D721Med (cell line): ENCODE measurements around the gene PHACTR2.
"Not testable (repeated sequence)": the region's sequence is repeated elsewhere in the genome, so short reads cannot be mapped to it uniquely, and the experiment has no call there.

ENCODE experiments used
- DNase-seq: peaks from one replicate; pipeline ENCODE4 v3.0.0; 2011; ENCODE audit warnings: low spot score; ENCODE audit not compliant: insufficient read length
- FAIRE-seq: peaks from 2 replicates; lab custom pipeline; 2011; peaks lifted over from hg19 to GRCh38; lab: Jason Lieb, UNC
- TF ChIP-seq, protein P1 (sequence below): IDR thresholded peaks from 2 replicates; pipeline ENCODE4 v1.5.1; 2012; ENCODE audit warnings: mild to moderate bottlenecking, control low read depth; ENCODE audit not compliant: insufficient read depth; ENCODE audit errors: missing control alignments

The PHACTR2 gene

DNA sequence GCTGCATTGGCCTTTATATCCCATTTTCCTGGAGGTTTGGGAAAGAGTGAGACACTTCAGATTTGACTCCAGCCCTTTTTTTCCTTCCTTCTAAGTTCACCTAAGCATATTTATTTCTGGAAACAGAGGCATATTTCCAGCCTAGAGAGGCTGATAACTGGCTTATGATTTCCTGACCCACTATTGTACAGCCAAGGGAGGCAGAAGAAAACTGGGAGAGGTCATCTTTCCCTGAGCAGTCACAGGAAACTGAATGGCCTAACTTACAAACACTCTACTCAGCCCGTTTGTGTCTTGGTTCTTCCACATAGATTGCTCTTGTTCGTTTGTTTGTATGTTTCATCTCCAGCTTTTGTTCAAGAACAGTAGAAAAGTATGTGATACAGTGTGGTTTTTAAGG, 101.2 kb downstream of the PHACTR2 start:
- TF ChIP-seq, protein P1, sequence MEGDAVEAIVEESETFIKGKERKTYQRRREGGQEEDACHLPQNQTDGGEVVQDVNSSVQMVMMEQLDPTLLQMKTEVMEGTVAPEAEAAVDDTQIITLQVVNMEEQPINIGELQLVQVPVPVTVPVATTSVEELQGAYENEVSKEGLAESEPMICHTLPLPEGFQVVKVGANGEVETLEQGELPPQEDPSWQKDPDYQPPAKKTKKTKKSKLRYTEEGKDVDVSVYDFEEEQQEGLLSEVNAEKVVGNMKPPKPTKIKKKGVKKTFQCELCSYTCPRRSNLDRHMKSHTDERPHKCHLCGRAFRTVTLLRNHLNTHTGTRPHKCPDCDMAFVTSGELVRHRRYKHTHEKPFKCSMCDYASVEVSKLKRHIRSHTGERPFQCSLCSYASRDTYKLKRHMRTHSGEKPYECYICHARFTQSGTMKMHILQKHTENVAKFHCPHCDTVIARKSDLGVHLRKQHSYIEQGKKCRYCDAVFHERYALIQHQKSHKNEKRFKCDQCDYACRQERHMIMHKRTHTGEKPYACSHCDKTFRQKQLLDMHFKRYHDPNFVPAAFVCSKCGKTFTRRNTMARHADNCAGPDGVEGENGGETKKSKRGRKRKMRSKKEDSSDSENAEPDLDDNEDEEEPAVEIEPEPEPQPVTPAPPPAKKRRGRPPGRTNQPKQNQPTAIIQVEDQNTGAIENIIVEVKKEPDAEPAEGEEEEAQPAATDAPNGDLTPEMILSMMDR = no peak
- FAIRE-seq = no peak

DNA sequence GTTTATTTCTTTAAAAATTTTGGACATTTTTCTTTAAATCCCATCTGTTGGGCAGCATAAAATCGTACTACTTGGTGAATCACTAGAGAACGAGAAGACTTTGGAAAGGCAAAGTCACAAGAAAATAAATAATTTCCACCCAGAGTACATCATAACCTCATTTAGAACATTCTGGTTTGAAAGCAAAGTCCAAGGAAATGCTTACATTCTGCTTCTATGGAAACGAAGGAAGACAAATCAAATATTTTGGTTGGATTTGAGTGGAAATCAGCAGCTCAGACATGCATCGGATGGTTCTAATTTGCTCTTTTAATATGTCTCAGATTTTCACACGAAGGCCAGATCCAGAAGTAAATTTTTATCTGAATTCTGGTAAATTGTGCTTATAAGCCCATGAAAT, 104.7 kb downstream of the PHACTR2 start:
- FAIRE-seq (no peak), DNase-seq (no peak)
- TF ChIP-seq, protein P1 = no peak

More for the DNA sequence above, 101.2 kb downstream of the PHACTR2 start:
- DNase-seq = no peak

DNA sequence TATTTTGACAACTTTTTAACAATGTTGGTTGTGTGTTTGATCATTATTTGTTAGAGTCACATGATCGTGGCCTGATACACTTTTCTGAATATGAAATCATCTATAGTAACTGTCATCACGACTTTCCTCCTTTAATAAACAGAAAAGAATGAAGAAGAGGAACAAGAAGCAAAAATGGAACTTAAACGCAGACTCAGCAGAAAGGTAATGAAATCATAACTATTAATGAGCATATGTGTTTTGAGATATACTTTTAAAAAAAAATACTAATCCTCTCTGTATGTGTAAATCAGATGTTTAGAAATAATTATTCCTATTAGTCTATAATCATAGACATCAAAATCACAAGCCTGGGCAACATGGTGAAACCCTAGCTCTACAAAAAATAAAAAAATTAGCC, 105.3 kb downstream of the PHACTR2 start:
- DNase-seq = no peak
- TF ChIP-seq, protein P1 = no peak
- FAIRE-seq = no peak

DNA sequence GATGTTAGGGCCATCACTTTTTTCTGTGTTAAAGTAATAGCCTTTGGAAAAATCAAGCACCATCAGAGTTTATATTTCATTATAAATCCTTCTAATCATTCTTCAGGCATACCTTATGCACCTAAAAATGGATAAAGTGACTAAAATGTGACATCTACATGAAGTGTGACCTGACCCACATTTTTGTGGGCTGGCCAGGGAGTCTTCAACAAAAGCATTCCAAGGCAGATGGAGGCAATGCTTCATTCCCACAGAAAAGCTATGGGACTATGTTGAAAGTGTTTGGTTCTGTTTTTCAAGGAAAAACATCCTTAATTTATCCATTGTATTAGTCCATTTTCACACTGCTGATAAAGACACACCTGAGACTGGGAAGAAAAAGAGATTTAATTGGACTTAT, 106.6 kb downstream of the PHACTR2 start:
- no peak for DNase-seq
- TF ChIP-seq, protein P1 = no peak
- no peak for FAIRE-seq

DNA sequence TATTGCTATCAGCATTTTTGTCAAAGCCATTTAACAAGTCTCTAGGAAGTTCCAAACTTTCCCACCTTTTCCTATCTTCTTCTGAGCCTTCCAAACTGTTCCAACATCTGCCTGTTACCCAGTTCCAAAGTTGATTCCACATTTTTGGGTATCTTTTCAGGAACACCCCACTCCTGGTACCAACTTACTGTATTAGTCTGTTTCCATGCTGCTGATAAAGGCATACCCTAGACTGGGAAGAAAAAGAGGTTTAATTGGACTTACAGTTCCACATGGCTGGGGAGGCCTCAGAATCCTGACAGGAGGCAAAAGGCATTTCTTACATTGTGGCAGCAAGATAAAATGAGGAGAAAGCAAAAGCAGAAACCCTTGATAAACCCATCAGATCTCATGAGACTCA, 108.6 kb downstream of the PHACTR2 start:
- not testable (repeated sequence) for FAIRE-seq, DNase-seq

DNA sequence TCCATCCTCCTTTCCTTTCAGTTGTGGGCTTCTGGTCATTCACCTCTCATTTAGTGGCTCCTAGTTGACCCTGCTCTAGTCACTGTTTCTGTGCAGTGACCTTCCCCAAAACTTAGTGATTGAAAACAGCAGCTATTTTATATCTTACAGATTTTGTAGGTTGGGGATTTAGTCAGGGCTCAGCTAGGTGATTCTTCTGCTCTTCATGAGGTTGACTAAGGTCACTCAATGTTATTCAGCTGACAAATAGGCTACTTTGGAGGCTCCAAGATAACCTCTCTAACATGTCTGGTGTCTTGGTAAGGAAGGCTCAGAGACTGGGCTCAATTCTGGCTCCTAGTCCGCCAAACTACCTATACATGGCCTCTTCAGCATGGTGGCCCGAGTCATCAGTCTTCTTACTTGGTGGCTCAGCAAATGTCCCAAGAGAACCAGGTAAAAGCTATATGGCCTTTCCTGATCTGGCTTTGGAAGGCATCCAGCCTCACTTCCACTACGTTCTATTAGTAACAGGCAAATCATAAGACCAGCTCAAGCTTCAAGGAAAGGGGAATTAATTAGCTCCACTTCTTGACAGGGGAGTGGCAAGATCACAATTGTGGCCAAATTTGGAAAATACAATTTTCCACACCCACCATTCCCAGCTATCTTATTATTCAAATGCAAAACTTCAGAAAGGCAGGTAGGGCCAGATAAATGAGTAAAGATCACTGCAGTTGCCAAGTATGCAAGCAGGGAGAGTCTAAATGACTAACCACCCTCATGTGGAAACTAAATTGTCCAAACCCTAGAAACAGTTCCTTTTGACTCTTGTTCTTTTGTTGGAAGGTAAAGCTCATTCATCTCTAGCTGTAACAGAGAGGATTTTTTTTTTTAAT, 114.9 kb downstream of the PHACTR2 start:
- TF ChIP-seq, protein P1 = no peak
- DNase-seq = no peak
- FAIRE-seq = no peak

DNA sequence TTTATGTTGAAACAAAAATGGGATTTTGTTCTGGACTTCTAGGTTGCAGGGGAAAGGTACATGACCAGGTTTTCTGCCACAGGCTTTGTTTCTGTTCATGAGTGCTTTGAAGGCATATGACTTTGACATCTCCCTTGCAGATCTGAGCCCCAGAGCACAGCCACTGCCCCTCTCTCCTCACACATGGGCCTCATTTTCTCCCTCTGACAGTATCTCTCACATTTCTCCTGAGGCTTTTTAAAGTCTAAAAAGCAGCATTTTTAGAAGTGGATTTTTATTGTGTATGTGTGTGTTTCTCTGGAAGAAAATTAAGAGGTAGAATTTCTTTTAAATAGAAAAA, 115.5 kb downstream of the PHACTR2 start:
- TF ChIP-seq, protein P1 = no peak
- DNase-seq (no peak), FAIRE-seq (no peak)

DNA sequence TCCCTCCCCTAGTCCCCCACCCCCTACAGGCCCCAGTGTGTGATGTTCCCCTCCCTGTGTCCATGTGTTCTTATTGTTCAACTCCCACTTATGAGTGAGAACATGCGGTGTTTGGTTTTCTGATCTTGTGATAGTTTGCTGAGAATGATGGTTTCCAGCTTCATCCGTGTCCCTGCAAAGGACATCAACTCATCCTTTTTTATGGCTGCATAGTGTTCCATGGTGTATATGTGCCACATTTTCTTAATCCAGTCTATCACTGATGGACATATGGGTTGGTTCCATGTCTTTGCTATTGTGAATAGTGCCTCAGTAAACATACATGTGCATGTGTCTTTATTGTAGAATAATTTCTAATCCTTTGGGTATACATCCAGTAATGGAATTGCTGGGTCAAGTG, 118.8 kb downstream of the PHACTR2 start:
- not testable (repeated sequence) for FAIRE-seq, DNase-seq

DNA sequence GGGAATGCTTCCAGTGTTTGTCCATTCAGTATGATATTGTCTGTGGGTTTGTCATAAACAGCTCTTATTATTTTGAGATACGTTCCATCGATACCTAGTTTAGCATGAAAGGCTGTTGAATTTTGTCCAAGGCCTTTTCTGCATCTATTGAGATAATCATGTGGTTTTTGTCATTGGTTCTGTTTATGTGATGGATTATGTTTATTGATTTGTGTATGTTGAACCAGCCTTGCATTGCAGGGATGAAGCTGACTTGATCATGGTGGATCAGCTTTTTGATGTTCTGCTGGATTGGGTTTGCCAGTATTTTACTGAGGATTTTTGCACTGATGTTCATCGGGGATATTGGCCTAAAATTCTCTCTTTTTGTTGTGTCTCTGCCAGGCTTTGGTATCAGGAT, 120.7 kb downstream of the PHACTR2 start:
- not testable (repeated sequence) for DNase-seq, FAIRE-seq
